HUES6 (cell line): ENCODE data around the gene PGBD5.

Experiments
- H3K27ac ChIP-seq: 2 replicates; pipeline ENCODE4 v1.7.0; 2013; ENCODE audit warnings: low read depth, mild to moderate bottlenecking, low read length, inconsistent platforms
- H3K27me3 ChIP-seq: 2 replicates; pipeline ENCODE4 v1.6.1; 2013; ENCODE audit warnings: low read length; ENCODE audit not compliant: control insufficient read depth, insufficient read depth
- H3K36me3 ChIP-seq: 2 replicates; pipeline ENCODE4 v1.6.1; 2013; ENCODE audit warnings: low read length; ENCODE audit not compliant: control insufficient read depth, insufficient read depth
- H3K4me1 ChIP-seq: 2 replicates; pipeline ENCODE4 v1.6.1; 2013; ENCODE audit warnings: low read length; ENCODE audit not compliant: control insufficient read depth, insufficient read depth
- H3K4me3 ChIP-seq: 2 replicates; pipeline ENCODE4 v1.5.1; 2013; ENCODE audit warnings: low read depth, low read length
- H3K9ac ChIP-seq: one replicate; pipeline ENCODE4 v1.6.1; 2013; ENCODE audit warnings: mild to moderate bottlenecking, low read length
- H3K9me3 ChIP-seq: 2 replicates; pipeline ENCODE4 v1.6.1; 2013; ENCODE audit warnings: low read depth, low read length; ENCODE audit not compliant: control insufficient read depth, insufficient read depth

Gene PGBD5

DNA sequence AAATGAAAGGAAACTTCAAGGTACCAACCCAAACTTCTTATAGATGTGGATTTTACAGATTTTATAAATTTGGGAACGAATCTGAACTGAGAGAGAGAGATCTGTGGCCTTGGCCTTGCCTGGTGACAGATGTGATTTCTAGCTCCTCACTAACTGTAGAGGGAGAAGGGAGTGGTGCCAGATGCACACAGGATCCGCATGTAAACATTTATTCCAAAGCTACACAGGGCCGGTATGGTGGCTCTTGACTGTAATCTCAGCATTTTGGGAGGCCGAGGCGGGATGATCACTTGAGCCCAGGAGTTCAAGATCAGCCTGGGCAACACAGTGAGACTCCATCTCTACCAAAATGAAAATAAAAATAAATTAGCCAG lies 77.1 kb downstream of the PGBD5 start:
- Histone ChIP-seq H3K4me3 (no peak overlapping the region), H3K4me1 (no peaks in the 10 kb centered on the region; the same call in 1 of the 2 replicates), H3K27ac (no peak overlapping the region), H3K27me3 (no peaks in the 10 kb centered on the region), H3K9ac (no peak overlapping the region), H3K36me3 (peaks cover 19% of the 10 kb centered on the region), H3K9me3 (no peaks in the 10 kb centered on the region)

DNA sequence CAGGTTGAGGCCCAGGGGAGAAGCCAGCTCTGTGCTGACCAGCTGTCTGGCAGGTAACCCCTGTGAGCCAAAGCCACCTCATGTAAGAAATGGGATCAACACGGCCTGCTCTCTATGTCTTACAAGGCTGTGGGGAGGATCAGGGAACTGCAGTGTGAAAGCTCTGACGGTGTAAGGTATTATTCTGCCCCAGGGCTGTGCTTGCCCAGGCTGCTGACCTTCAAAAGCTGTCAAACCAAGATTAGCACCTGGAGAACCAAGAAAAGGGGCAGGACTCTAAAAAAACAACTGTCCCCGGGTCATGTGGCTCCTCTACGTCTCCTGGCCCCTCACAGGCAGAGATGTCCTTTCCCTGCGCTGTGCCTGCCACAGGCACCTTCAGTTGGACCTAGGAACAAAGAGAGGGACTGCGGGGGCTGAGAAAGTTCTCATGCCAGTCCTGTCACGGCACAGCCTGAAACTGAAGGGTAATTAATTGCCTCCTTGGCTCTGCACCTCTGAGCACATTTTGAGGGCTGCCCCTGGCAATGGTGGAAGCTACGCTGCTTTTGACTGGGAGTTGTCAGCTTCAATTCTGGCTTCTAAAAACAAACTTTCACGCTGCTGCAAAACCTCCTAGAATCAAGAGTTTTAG lies 77.6 kb downstream of the PGBD5 start:
- Histone ChIP-seq H3K9ac (no peak overlapping the region), H3K4me1 (no peaks in the 10 kb centered on the region; the same call in 1 of the 2 replicates), H3K27ac (no peak overlapping the region), H3K27me3 (no peaks in the 10 kb centered on the region), H3K4me3 (no peak overlapping the region), H3K9me3 (no peaks in the 10 kb centered on the region), H3K36me3 (peaks cover 17% of the 10 kb centered on the region)

DNA sequence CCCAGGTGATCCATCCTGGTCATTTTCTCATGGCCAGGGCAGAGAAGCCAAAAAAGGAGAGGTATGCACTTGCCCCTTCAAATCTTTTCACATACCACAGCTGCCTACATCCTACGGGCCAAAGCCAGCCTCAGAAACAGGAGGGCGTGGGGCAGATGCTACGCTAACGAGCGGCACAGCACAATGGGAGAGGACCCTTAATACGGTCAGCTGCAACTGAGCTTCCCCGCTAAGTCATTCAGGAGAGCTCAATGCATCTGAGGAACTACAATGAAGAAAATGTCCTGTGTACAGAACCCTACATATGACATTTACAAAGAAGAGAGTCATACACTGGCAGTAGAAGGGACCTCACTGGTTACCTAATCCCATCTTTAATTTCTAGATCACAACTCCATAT lies 78.2 kb downstream of the PGBD5 start:
- Histone ChIP-seq H3K27ac (no peak overlapping the region), H3K36me3 (peaks cover 15% of the 10 kb centered on the region), H3K4me1 (no peaks in the 10 kb centered on the region; the same call in 1 of the 2 replicates), H3K9ac (no peak overlapping the region), H3K27me3 (no peaks in the 10 kb centered on the region), H3K4me3 (no peak overlapping the region), H3K9me3 (no peaks in the 10 kb centered on the region)

DNA sequence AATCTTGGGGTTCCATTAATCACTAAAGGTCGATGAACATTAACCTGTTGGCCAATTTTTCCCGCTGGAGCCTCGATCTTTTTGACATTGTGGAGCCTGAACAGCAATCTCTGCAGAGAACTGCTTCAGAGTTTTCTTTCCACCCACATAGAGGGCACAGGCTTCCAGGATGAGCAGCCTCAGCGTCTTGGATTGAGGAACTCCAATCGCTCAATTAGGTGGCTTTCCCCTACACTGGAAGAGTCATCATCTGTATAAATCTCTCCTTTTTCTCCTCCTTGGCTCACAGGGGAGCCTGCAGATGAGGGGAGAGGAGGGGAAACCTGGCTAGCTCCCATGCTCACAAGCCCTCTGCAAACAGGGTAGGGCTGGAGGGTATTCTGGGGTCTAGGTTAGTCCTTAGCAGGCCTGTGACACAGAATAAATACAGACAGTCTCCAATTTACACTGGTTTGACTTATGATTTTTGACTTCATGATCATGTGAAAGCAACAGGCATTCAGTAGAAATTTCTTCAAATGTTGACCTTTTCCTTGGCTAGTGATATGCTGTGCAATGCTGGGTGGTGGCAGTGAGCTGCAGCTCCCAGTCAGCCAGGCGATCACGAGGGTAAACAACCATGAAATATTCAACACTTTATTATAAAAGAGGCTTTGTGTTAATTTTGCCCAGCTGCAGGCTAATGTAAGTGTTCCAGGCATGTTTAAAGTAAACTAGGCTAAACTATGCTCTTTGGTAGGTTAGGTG lies 80.8 kb downstream of the PGBD5 start:
- no peaks in the 10 kb centered on the region; the same call in 1 of the 2 replicates for H3K4me1 ChIP-seq
- peaks cover 10% of the 10 kb centered on the region for H3K36me3 ChIP-seq
- no peaks in the 10 kb centered on the region for H3K27me3 ChIP-seq
- H3K27ac ChIP-seq, result no peak overlapping the region
- no peak overlapping the region for H3K4me3 ChIP-seq
- no peaks in the 10 kb centered on the region for H3K9me3 ChIP-seq
- no peak overlapping the region for H3K9ac ChIP-seq

DNA sequence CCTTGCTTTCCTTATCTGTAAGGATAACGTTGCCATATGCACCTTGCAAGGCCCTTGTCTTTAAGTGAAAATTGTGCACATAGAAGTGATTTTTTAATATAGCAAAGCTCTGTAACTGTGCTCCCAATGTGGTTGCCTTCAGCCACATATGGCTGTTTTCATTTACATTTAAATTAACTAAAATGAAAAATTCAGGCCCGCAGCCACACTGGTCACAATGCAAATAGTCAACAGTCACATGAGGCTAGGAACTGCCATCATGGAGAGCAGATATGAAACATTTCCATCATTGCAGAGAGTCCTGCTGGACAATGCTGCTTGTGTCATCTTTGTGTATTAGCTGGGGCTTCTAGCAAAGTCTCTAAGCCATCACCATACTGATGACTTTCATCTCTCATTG lies 83.4 kb downstream of the PGBD5 start:
- no peak overlapping the region for H3K9ac ChIP-seq
- no peaks in the 10 kb centered on the region for H3K4me1 ChIP-seq
- H3K9me3 ChIP-seq, result no peaks in the 10 kb centered on the region
- no peaks in the 10 kb centered on the region for H3K27me3 ChIP-seq
- no peak overlapping the region for H3K4me3 ChIP-seq
- peaks cover 3% of the 10 kb centered on the region; the same call in 1 of the 2 replicates for H3K36me3 ChIP-seq
- no peak overlapping the region for H3K27ac ChIP-seq

DNA sequence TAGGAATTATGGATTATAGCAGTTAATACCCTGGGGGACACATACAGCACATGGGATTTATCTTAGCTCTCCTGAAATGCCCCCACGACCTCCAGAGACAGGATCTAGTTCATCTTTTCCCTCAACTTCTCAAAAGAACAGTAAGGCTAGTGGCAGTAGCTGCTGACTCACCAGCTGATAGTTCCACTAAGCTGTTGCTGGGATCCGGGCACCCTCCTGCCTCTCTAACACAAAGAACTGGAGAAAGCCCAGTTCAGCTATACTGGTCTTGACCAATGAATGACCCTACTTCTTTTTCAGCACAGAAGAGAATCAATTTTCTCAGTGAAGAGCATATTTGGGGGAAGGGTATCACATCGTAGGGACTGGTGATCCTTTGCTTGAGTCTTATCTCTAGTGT lies 84.1 kb downstream of the PGBD5 start:
- no peaks in the 10 kb centered on the region for H3K27me3 ChIP-seq
- no peak overlapping the region for H3K4me3 ChIP-seq
- no peak overlapping the region for H3K9ac ChIP-seq
- no peaks in the 10 kb centered on the region for H3K4me1 ChIP-seq
- no peak overlapping the region for H3K27ac ChIP-seq
- H3K9me3 ChIP-seq, result no peaks in the 10 kb centered on the region
- 0 out of 2 replicates have a peak, but pooled peaks cover 3% of the 10 kb centered on the region for H3K36me3 ChIP-seq

DNA sequence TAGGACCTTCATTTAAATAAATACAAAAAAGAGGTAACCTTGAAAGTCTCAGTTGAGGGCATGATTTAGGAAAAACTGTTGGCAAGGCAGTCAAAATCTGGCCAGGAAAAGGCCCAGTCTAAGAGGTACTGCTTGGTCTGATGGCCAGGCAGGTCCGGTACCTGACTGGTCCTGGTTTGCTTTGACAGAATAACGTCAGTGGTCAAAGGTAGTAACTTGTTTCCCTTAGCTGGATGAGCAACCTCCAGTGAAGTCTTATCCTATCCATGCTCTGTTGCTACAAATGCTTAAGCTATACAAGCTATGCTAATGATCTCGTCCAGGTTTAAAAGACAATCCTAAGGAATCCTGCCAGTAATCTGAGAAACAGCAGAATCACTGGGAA lies 85.0 kb downstream of the PGBD5 start:
- Histone ChIP-seq H3K9me3 (no peaks in the 10 kb centered on the region), H3K9ac (no peak overlapping the region), H3K27me3 (no peaks in the 10 kb centered on the region), H3K4me3 (no peak overlapping the region), H3K36me3 (no peaks in the 10 kb centered on the region), H3K27ac (no peak overlapping the region), H3K4me1 (no peaks in the 10 kb centered on the region)

DNA sequence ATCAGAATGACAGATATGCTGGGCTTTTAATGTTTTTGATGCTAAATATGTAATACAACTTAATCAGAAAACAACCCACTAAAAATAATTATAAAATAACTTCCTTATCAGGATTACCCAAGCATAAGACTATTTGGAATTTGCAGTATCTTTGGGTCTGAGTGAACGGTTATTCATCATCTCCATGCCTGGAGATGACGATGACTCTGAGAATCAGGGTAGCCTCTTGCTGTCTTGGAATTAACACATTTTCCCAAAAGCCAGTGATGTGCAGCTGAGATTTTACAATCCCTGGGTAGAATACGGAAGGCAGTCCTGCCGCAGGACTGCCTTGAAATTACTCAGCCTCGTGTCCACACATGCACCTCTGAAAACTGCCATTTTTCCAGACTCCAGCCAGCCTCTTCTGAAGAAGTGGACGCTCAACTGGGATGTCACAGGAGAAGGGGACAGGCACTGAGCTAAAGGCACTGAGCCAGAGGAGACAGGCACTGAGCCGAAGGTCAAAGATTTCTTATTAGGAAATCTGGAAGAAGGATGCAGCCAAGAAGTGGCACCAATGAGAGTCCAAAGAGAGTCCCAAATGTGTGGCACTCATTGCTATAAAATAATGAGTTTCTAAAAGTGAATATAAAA lies 85.5 kb downstream of the PGBD5 start:
- H3K36me3 ChIP-seq, result no peaks in the 10 kb centered on the region
- no peaks in the 10 kb centered on the region for H3K4me1 ChIP-seq
- no peak overlapping the region for H3K4me3 ChIP-seq
- H3K9ac ChIP-seq, result no peak overlapping the region
- H3K9me3 ChIP-seq, result no peaks in the 10 kb centered on the region
- no peaks in the 10 kb centered on the region for H3K27me3 ChIP-seq
- no peak overlapping the region for H3K27ac ChIP-seq

DNA sequence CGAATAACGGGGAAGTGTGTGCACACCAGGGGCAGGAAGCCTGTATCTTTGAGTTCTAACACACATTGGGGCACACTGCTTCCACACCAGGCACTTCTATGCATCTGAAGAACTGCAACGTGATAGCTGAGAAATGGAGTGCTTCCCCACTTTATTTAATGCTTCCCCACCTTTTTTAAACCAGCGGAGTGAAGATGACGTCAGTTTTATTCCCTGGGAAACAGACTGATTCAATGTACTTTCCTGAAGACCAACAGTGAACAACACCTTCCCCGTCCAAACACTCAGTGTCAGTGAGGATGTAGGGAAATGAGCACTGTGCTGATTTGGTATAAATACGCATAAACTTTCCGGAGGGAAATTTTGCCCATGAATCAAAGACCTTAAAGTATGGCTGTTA lies 87.1 kb downstream of the PGBD5 start:
- H3K9me3 ChIP-seq, result no peaks in the 10 kb centered on the region
- no peaks in the 10 kb centered on the region for H3K4me1 ChIP-seq
- no peak overlapping the region for H3K27ac ChIP-seq
- no peak overlapping the region for H3K9ac ChIP-seq
- H3K27me3 ChIP-seq, result no peaks in the 10 kb centered on the region
- H3K4me3 ChIP-seq, result no peak overlapping the region
- H3K36me3 ChIP-seq, result no peaks in the 10 kb centered on the region

DNA sequence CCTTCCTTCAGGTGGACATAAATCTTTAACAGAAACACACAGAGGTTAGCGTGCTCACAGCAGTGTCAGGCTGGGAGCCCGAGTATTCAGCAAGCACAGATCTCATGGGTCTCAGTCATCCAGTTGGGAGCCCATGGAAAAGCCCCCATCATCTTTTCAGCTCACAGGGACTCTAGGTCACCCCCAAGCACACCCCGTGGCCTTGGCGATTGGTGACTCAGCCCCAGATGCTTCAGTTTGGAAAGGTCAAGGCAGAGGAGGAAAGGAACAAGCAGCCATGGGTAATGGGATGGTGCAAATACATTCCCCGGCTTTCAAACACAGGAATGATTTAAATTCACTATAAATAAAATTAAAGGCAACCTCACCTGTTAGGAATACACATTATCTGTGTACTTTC lies 88.9 kb downstream of the PGBD5 start:
- no peak overlapping the region for H3K27ac ChIP-seq
- no peak overlapping the region for H3K4me3 ChIP-seq
- peaks cover 8% of the 10 kb centered on the region for H3K4me1 ChIP-seq
- H3K9me3 ChIP-seq, result no peaks in the 10 kb centered on the region
- no peak overlapping the region for H3K9ac ChIP-seq
- no peaks in the 10 kb centered on the region for H3K27me3 ChIP-seq
- no peaks in the 10 kb centered on the region for H3K36me3 ChIP-seq

DNA sequence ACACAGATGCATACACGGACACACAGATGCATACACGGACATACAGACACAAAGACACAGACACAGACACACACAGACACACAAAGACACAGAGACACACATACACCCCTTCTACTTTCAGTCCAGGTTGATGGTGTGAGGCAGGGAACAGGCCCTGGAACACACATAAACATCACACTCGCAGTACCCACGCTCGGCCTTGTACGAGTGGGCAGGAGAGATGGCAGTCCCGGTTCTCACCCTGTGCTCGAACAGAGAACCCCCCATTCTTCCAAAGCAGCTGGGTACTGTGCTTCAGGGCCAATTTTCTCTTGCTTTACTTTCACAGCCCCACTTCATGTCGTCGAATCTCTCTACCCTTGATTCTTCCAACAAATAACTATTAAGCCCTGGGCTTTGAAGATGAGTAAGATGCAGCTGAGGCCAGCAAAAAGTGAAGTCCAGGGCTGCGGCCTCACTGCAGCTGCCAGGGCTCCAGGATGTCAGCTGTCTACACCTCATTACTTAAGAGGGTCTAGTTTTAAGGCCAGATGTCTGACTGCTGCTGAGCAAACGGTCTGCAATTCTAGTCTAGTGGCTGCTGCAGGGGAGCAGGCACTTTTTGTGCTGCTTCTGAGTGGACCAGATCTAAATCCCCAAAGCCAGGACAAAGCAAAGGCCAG lies 90.1 kb downstream of the PGBD5 start:
- no peaks in the 10 kb centered on the region for H3K9me3 ChIP-seq
- H3K9ac ChIP-seq, result no peak overlapping the region
- H3K27ac ChIP-seq, result no peak overlapping the region
- peaks cover 12% of the 10 kb centered on the region for H3K4me1 ChIP-seq
- no peaks in the 10 kb centered on the region for H3K36me3 ChIP-seq
- H3K4me3 ChIP-seq, result no peak overlapping the region
- H3K27me3 ChIP-seq, result no peaks in the 10 kb centered on the region
